HG03108 (cell line): ENCODE results near the gene RTL1.

Source experiments
- ATAC-seq: cut with Tn5 transposase; IDR thresholded peaks from one replicate; pipeline ENCODE4 v1.9.1; 2021; ENCODE audit warnings: moderate library complexity; ENCODE audit not compliant: unreplicated experiment

Gene RTL1

DNA sequence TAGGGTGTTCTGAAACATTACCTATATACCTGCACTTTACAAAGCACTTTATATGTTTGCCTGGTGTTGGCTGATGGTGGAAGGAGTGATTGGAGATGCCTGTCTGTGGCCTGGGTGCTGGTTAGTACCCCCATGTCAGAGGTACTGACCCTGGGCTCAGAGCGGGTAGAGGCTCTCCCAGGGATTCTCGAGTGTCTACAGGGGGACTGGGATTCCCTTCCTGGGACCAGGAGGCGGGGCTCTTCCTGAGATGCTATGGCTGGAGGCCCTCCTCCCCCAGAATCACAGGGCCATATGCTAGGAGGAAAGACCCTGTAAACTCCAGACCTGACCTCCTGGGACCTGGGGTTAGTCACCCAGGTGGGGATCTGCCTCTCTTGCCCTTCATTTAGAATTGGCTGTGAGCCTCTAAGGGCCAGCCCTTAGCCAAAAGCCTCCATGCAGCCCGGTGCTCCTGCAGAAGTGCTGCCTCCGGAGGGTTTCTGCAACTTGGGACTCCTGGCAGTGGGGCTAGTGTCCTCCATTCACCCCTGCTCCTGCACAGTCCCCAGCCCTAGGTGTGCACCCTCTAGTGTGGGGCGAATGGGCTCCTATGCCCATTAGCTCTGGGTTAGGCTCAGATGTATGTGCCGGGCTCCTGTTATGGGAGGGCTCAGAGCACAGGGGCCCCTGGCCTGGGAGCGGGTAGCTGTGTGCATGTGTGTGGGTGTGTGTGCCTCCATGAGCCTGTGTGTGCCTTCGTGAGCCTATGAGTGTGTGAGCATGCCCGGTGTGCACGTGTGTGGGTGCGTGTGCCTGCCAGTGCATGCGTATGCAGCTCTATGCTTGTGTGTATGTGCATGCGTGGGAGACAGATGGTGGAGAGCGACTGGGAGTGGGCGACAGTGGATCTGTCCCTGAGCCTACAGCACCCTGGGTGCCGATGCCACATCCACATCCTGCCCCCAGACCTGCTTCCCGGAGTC lies 36.6 kb downstream of the RTL1 start:
- ATAC-seq: no peak

DNA sequence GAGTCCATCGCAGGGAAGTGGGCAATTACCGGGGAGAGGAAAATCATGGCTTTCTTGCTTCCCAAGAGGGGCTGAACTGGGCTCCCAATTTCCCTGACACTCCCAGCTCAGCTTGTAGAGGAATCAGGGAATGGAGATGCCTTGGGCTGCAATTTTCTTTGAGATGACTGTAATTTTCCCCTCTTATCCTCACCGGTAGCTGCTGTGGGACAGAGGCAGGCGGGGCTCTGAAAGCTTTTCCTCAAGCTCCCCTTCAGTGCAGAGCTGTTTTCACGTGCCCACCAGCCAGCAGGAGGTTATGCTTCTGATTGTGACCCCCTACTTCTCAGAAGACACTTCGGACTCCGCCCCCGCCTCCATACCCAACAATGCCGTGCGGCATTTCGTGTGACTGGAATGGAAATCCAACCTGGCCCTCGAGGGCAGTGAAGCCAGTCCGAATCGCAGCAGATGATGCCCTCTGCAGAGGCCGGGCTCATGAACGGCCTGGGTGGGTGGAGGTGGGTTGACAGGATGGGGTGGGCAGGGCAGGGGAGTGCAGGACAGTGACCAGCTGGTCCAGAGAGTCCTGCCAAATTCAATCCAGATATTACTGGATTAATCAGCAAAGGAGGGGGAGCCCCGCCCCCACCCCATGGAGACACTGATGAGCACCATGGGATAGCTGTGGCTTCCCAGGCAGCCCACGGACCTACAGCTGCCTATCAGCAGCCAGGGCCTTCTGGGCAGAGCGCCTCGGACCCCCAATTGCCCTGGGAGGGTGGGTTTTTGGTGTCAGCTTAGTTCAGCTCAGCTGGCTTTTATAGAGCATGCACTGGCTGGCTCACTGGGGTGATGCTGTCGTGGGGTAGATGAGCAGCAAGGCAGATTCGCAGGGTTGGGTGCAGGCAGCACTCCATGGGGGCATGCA lies 37.6 kb downstream of the RTL1 start:
- no peak for ATAC-seq

DNA sequence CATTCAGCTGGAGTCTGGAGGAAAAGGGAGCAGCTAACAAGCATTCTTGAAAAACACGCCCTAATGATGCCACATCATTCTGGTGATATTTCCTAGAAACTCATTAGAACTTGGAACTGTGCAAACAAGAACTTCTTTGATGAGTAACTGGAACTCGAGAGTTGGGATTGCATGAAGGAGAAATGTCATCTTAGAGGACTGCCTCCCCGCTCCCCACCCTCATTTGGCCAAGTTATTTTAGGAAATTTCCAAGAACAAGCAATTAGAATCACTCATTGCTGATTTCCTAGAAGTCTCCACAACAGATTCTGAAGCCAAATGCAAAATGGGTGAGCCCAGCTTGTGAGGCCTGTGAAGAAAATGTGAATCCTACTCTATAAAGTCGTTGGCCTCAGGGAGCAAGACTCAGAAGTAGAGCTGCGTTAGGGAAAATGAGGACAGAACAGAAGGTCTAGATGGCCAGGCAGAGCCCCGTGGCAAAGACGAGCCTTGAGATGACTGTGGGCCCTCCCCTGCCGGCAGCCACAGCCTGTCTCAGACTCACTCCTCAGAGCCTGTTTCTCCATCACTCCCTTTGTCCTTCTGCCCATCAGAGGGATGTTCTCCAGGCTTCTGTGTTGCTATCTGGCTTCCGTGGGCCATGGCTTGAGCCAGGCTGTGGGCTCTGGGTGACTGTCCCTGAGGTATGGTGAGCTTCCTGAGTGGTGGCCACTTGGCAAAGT lies 38.4 kb downstream of the RTL1 start:
- ATAC-seq: no peak

DNA sequence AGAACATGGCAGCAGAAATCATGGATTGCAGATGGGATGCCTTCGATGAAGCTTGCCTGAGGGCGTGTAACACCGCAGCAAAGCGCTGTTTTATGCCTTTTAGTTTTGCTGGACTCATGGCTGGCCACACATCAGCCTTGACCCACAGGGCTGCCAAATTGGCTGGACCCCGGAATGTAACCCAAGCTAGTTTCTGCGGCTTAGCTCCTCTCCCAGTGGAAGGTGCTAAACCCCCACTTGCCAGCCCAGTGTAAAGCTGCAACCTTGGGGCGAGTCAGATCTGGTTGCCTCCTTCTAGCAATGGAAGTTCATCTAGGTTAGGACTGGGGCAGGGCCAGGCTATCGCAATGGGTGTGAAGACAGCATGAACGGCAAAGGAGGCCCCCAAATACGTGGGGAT lies 39.3 kb downstream of the RTL1 start:
- no peak for ATAC-seq

DNA sequence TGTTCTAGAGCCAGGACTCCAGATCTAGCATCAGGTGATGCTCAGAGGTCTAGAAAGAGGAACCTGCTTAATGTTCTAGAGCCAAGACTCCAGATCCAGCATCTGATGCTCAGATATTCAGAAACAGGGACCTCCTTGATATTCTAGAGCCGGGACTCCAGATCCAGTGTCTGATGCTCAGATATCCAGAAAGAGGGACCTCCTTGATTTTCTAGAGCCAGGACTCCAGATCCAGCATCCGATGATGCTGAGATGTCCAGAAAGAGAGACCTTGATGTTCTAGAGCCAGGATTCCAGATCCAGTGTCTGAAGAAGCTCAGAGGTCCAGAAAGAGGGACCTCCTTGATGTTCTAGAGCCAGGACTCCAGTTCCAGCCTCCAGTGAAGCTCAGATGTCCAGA lies 40.7 kb downstream of the RTL1 start:
- no peak for ATAC-seq

DNA sequence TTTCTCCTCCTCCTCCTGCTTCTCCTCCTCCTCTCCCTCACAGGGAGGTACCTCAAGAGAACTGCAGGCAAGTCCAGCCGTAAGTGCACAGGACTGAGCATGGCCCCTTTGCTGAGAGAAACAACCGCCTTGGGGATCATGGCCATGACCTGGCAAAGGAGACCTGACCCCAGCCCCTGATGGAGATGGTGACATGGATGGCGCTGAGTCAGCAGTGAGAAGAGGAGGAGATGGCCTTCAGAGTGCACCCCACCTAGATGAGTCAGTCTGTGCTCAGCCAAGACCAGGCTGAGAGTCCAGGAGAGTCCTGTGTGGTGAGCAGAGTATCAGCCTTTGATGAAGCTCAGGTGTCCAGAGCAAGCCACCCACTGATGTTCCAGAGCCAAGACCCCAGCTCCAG lies 41.2 kb downstream of the RTL1 start:
- ATAC-seq: no peak

DNA sequence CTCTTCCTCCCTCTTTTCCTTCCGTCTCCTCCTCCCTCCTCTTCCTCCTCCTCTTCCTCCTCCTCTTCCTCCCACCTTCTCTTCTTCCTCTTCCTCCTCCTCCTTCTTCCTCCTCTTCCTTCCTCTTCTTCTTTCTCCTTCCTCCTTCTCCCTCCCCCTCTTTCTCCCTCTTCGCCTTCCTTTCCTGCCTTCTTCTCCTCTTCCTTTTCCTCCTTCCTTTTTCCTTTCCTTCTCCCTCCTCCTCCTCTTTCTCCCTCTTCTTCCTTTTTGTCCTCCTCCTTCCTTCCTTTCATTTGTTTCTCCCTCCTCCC lies 41.6 kb downstream of the RTL1 start:
- no peak for ATAC-seq

DNA sequence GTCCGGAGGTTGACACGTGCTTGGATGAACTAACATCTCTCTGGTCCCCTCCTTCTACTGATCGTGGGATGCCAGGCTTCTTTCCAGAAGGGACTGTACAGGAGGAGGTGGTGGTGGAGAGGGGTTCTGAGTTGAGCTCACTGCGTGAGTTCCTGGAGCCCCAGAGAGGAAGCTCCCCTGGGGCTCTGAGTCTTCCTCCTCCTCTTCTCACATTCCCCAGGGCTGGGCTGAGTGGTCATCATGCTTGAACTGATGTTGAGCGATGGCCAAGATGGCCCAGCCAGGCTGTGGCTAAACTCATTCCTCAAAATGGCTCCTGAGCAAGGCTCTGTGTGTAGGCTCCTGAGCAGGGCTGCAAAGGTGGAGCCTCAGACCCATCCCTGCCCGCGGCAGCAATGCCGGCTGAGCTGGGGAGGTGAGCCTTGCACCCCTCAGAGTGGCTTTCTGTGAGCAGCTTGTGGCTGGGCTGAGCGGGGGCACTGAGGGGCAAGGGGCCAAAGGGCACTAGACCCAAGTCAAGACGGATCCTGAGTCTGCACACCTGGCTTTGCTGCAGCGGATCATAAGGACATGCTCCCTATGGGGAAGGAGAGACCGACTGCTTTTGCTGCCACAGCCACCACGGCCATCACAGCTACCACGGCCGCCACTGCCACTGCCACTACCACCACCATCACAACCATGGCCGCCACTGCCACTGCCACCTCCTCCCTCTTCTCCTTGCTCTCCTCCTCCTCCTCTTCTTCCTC lies 42.2 kb downstream of the RTL1 start:
- no peak for ATAC-seq

DNA sequence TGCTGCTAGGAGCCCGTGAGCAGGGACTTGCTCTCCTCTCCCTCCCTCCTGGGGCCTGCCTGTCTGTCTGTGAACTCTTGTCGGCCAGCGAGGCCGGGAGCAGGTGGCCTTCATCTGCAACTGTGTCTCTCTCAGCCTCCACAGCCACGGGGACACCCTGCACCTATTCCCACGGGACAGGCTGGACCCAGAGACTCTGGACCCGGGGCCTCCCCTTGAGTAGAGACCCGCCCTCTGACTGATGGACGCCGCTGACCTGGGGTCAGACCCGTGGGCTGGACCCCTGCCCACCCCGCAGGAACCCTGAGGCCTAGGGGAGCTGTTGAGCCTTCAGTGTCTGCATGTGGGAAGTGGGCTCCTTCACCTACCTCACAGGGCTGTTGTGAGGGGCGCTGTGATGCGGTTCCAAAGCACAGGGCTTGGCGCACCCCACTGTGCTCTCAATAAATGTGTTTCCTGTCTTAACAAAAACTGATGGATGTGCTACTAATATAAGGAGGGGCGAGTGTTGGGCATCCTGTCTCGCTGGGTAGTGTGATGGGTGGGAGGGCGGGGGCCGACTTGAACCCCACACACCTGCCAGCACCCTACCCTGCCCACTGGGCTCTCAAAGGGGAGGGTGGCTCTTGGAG lies 42.9 kb downstream of the RTL1 start:
- no peak for ATAC-seq

DNA sequence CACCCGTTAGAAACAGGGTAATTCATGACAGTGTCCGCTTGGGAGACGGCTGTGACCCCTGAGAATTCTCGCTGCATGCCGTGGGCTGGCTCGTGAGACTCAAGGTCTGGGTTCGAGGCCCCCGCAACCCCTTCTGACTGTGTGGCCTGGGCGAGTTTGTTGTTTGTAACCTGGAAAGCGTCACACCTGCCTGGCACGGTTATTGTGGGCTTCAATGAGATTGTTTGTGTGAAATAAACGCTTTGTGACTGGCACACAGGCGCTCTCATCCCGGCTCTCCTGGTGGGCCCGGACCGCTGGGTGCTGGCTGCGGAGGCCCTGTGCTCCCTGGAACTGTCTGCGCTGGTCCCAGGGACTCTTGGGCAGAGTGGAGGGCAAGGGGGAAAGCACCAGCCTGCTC lies 43.7 kb downstream of the RTL1 start:
- ATAC-seq: no peak

DNA sequence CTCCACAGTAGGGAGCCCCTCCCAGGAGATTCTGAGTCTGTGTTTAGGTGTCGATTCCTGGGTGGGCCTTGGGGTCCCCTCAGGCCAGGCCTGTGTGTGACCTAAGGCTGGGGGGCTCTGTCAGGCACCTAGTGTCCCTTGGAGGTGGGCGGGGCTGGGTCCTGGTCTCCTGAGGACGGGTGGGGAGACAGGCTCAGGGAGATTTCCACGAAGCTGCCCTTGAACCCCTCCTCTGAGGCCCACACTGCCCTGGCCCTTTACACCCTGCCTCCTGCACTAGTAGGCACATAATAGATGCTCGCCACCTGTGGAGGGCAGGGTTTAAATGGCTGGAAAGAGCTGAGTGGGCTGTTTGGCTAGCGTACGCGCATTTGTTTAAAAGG lies 44.7 kb downstream of the RTL1 start:
- ATAC-seq: no peak

DNA sequence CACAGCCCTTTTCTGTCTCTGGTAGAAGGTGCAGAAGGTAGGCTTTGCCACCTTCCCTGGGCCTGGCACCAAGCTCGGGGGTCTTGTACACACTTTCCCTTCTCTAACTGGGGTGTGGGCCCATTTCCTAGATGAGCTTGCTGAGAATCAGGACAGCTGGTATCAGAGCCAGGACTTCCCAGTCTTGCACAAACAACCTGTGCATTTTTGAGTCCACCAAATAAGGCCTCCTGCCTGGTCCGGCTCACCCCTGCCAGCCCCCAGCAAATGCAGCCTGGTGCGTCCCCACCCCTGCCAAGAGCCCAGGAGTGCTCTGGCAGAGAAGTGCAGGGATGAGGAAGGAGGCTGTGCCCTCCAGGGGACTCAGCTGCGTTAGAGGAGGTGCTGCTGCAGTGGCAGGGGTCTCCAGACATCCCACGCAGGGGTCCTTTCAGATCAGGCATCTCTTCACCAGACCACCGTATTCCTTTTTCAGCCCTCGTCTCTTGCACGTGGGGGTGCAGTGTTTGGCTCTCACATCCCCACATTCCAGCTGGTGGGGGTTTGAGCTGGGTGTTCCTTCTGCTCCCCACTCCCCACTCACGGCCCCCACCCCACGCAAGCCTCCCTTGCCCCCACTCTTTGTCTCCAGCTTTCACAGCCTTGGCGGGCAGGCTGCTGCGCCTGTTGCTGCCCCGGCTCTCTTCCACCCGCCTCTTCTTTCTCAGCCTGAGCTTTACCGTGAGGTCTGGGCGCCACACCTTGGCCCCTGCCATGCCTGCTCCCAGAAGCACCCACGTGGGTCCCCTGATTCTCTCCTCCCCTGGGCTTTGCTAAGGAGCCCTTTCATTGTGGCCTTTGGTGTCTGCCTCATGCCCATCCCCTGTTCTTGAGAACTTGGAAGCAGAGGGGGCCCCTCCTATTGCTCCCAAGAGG lies 45.3 kb downstream of the RTL1 start:
- no peak for ATAC-seq

DNA sequence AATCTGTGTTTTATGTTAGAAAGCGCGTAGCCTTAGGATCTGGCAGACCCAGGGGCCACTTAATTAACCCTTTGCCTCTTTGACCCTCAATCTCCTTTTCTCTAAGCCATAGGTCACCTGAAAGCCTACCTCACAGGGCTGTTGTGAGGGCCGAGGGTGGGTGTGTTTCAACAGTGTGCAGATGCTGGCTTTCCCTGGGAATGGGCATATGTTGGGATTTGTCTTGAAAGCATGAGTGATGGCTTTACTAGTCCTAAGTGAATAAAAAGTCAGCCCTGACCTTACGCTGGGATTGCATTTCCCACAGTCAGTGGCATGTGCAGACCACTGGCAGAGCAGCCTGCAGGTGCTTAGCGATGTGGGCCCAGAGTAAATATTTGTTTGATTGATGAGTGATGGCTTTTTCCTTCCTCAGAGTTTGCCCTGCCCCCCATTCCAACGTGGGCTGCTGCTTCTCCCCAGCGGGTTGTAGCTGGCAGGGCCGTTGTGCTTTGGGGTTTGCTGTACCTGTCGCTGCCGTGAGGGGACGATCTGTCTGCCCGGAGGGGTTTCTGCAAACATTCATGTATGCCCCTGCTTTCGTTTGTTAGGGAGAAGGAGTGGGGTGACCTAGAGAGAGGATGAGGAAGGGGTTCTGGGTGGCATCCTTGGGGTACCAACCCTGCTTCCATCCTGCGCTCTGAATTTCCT lies 46.1 kb downstream of the RTL1 start:
- ATAC-seq: no peak

DNA sequence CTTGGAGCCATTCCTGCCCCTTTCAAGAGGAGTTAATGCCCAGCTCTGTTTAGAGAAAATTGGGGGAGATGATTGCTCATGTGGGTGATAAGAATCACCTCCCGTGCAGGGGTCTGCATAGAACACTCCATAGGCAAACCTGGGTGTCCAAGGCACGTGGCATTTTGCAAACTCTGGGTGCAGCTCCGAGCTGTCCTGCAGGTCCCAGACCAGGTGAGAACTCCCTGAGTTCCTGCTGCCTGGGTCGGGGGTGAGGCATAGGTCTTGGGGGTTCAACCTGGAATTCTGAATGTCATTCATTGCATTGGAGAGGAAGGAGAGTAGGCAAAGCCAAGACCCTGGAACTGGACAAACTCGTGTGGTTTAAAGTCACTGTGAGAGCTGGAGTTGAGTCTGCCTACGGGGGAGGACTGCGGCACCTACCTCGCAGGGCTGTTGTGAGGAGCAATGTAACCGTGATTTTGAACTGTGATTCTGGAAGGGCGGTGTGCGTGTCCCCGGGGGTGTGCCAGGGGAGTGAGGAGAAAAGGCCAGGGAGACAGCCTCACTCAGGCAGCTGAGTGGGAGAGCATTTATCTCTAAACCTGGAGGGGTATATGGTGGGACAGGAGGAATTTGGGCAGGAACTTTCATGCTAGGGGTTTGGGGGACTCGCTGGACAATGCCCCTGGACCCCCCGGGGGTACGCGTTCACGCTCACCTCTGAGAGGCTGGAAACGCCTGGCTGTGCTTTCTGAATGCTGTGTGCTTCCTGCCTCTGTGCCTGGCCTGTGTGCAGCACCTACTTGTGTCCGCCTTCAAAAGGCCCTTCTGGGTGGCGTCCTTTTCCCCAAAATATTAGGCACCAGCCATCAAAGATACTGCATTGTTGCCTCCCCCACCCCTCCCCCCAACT lies 47.2 kb downstream of the RTL1 start:
- no peak for ATAC-seq

DNA sequence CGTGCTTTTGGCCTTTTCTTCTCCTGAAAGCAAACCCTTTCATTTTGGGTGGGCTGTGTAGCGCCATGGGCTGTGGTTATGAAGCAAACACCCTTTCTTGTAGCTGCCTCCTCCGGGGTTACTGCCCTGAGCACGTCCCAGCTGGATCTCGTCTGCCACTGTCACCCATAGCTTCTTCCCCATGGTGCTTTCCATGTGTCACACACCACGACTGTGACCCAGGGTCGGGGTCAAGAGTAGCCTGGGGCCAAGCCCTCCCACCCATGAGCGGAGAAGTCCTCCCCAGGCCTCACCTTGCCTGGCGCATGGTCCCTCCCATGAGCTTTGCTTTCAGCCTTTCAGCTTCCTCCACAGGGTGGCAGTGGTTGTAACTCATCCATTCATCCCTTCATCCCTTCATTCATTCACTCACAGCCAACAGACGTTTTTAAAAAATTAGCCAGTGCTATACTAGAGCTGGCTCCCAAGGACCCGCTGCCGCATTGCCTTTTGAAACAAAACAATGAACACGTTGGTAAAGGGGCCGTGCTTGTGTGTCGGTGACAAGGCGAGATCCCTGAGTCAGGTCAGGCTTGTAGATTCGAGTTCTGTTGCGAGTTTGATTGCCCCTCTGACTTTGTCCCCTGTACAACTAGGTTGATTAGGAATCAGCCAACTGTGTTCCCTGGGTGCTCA lies 48.1 kb downstream of the RTL1 start:
- ATAC-seq: no peak

DNA sequence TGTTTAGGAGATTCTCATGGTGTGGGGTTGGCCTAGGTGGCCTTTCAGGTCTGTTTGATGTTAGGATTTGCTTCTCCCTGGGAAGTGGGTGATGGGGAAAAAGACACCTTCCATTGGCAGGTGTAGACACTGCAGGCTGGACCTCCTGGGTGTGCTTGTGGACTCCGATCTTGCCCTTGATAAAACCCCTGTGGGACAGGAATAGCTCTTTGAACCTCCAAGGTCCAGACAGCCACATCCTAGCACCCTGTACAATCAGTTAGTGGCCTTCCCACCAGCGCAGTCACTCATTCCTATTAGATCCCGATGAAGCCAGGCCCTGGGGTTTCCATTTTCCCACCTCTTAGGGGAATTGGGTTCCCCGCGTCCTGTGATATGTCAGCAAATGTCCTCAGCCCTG lies 49.1 kb downstream of the RTL1 start:
- no peak for ATAC-seq
